Measurements from ENCODE around the gene CSNK1A1L. TPM values are rescaled to one million over a fixed set of nuclear protein-coding genes. Genes with fewer than 3 reads are reported as not detected.

Gene CSNK1A1L
- total RNA-seq, 1 experiment from 2014 or later = not detected

DNA sequence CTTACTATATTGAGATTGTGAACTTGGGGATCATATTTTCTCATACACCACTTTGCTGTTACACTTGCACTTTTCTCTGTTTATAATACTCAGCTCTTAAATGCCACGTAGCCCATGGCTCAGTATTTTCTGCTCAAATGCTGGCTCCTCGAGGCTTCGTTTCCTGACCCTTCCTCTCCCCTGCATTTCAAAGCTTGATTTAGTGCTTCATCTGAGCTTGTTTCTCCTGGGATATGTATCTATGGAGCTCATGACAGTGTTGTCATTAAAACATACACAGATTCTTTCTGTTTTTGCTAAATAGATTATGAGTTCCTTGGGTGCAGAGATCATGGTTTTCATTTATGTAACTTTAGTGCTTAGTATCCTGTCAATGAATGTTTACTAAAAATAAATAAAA is 11.4 kb downstream of the CSNK1A1L start:
- H3K27me3 ChIP-seq (ENCODE audit: insufficient read depth, low read length) = peaks cover 50% of the 10 kb centered on the region
- H3K4me2 ChIP-seq (ENCODE audit: low read length) = no peak overlapping the region
- POLR2A ChIA-PET = no interaction called here
- ATAC-seq = no peak
- H3K9ac ChIP-seq (ENCODE audit: low read length) = no peak overlapping the region
- no peaks in the 10 kb centered on the region for H4K20me1 ChIP-seq (ENCODE audit: insufficient read depth)
- BruUV-seq (replicated peaks) = no TSS peak
- TF ChIP-seq MAX (IDR thresholded peaks at IDR 0.05) = no peak
- no peak for TF ChIP-seq TCF7L2 (IDR thresholded peaks at IDR 0.05; ENCODE audit: borderline replicate concordance, extremely low read depth, insufficient read depth, insufficient read length)
- no peak for TF ChIP-seq SIN3A (IDR thresholded peaks at IDR 0.05; ENCODE audit: low read depth)
- no peak for TF ChIP-seq SP1 (IDR thresholded peaks at IDR 0.05; ENCODE audit: low read depth)
- no peak for TF ChIP-seq POLR2A (IDR thresholded peaks at IDR 0.05; ENCODE audit: borderline replicate concordance, extremely low read depth, insufficient read depth, insufficient read length)
- no peak for TF ChIP-seq SRF (IDR thresholded peaks at IDR 0.05; ENCODE audit: low read depth)
- TF ChIP-seq ELF1 (IDR thresholded peaks at IDR 0.05; ENCODE audit: borderline replicate concordance, low read depth) = no peak
- TF ChIP-seq EZH2 (IDR thresholded peaks at IDR 0.05) = no peak
- TF ChIP-seq ZBTB33 (IDR thresholded peaks at IDR 0.05; ENCODE audit: extremely low read depth, insufficient replicate concordance, low read length) = no peak
- TF ChIP-seq, protein P1, sequence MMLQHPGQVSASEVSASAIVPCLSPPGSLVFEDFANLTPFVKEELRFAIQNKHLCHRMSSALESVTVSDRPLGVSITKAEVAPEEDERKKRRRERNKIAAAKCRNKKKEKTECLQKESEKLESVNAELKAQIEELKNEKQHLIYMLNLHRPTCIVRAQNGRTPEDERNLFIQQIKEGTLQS (IDR thresholded peaks at IDR 0.05) = no peak
- TF ChIP-seq JUND (IDR thresholded peaks at IDR 0.05) = no peak
- no peak for TF ChIP-seq POLR2AphosphoS5 (IDR thresholded peaks at IDR 0.05; ENCODE audit: low read depth, low read length)
- TF ChIP-seq CTCF (IDR thresholded peaks at IDR 0.05 in 2 of 3, conservative IDR thresholded peaks at IDR 0.05 in 1 of 3; ENCODE audit: borderline replicate concordance in 1 of 3, insufficient read depth in 1 of 3, low read depth in 2 of 3, low read length in 2 of 3) = no peak
- TF ChIP-seq EZH2phosphoT487 (IDR thresholded peaks at IDR 0.05; ENCODE audit: borderline replicate concordance) = no peak
- no peaks in the 10 kb centered on the region for H3K79me2 ChIP-seq (ENCODE audit: insufficient read depth, low read length)
- DNase-seq (ENCODE audit: low read depth, low spot score) = no peak
- no peak overlapping the region for H3K27ac ChIP-seq (ENCODE audit: low read depth, low read length)
- no peaks in the 10 kb centered on the region for H3K4me1 ChIP-seq (ENCODE audit: control insufficient read depth in 1 of 2, insufficient read depth in 2 of 2, low read length in 2 of 2)
- H3K4me3 ChIP-seq (replicated peaks in 1 of 2; ENCODE audit: low read depth in 1 of 2, low read length in 2 of 2) = no peak overlapping the region
- no peak overlapping the region for H2AFZ ChIP-seq (ENCODE audit: low read depth, low read length, poor library complexity, severe bottlenecking)
- H3K9me2 ChIP-seq (ENCODE audit: insufficient read depth) = no peaks in the 10 kb centered on the region
- H3K36me3 ChIP-seq (ENCODE audit: control insufficient read depth in 1 of 2, insufficient read depth in 2 of 2, low read length in 2 of 2) = no peaks in the 10 kb centered on the region
- intact Hi-C loops (cut with micrococcal nuclease) = no loop called here
- CTCF ChIA-PET = no interaction called here
- RAD21 ChIA-PET (ENCODE audit: low non-redundant PET in 1 of 2, low total read pairs in 2 of 2, uncharacterized antibody in 2 of 2, unreplicated experiment in 2 of 2) = no interaction called here
- no peaks in the 10 kb centered on the region for H3K9me3 ChIP-seq (ENCODE audit: control insufficient read depth in 1 of 2, insufficient read depth in 1 of 2, low read depth in 1 of 2, low read length in 2 of 2)
